D341Med (cell line): ENCODE measurements around the gene TMEM109.

Experiments used
- DNase-seq: peaks from one replicate; pipeline ENCODE4 v3.0.0; 2012; ENCODE audit warnings: low spot score

TMEM109 gene

GRCh38 chr11:60910281-60910687 is 3.7 kb upstream of the TMEM109 start:
- DNase-seq = no peak

- DNase-seq = no peak
Measured at GRCh38 chr11:60910711-60911380, 3.1 kb upstream of the TMEM109 start.

- DNase-seq = no peak
Measured at GRCh38 chr11:60912223-60912850, 1.6 kb upstream of the TMEM109 start.

GRCh38 chr11:60912851-60913528 is 968 bp upstream of the TMEM109 start:
- no peak for DNase-seq

GRCh38 chr11:60914633-60915247 is 782 bp downstream of the TMEM109 start:
- peak; percentile 72 for DNase-seq

- no peak for DNase-seq
Measured at GRCh38 chr11:60915248-60915914, 1.4 kb downstream of the TMEM109 start.

GRCh38 chr11:60916669-60917206 is 2.8 kb downstream of the TMEM109 start:
- DNase-seq = no peak

GRCh38 chr11:60917267-60917666 is 3.3 kb downstream of the TMEM109 start:
- no peak for DNase-seq

GRCh38 chr11:60918251-60918938 is 4.4 kb downstream of the TMEM109 start:
- DNase-seq = no peak

- no peak for DNase-seq
Measured at GRCh38 chr11:60918939-60919265, 4.9 kb downstream of the TMEM109 start.

GRCh38 chr11:60919320-60919719 is 5.4 kb downstream of the TMEM109 start:
- DNase-seq = no peak

- DNase-seq = no peak
Measured at GRCh38 chr11:60919956-60920355, 6.0 kb downstream of the TMEM109 start.

GRCh38 chr11:60921259-60921658 is 7.3 kb downstream of the TMEM109 start:
- DNase-seq = no peak

- no peak for DNase-seq
Measured at GRCh38 chr11:60921777-60922335, 7.9 kb downstream of the TMEM109 start.

- no peak for DNase-seq
Measured at GRCh38 chr11:60922906-60923305, 8.9 kb downstream of the TMEM109 start.

GRCh38 chr11:60923326-60923725 is 9.4 kb downstream of the TMEM109 start:
- DNase-seq = no peak

GRCh38 chr11:60923800-60924109 is 9.8 kb downstream of the TMEM109 start:
- no peak for DNase-seq

GRCh38 chr11:60924110-60924905 is 10.3 kb downstream of the TMEM109 start, which contains the start of gene TMEM132A:
Gene TMEM132A (plus strand): TSS chr11:60924460. CDS start chr11:60924634, 174 bp downstream.
- peak; percentile 93 for DNase-seq

GRCh38 chr11:60924906-60925853 is 11.2 kb downstream of the TMEM109 start:
- DNase-seq = peak; percentile 64
